GM19043 (cell line): ENCODE measurements around the gene NTF4.
"Not testable (repeated sequence)": the region's sequence is repeated elsewhere in the genome, so short reads cannot be mapped to it uniquely, and the experiment has no call there.

Source experiments
- ATAC-seq: cut with Tn5 transposase; IDR thresholded peaks from one replicate; pipeline ENCODE4 v1.9.1; 2021; ENCODE audit warnings: low read depth; ENCODE audit not compliant: unreplicated experiment

NTF4 gene

DNA sequence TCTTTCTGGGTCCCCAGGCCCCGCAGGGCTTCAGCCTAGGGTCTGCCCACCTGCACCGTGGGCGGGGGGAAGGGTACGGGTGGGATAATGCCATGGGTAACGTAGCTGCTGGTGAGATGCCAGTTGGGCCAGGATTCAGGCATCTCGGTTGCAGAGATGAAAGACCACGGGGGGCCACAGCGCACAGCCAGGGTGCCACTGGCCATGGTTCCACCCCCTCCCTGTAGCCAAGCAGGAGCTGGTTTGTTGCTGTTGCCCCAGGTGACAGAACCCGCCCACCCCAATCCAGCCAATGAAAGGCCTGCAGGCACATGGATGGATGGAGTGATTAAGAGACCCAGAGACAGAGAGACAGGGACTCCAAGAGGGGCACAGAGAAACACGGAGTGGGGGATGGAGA is 6.1 kb downstream of the NTF4 start:
- ATAC-seq: no peak

DNA sequence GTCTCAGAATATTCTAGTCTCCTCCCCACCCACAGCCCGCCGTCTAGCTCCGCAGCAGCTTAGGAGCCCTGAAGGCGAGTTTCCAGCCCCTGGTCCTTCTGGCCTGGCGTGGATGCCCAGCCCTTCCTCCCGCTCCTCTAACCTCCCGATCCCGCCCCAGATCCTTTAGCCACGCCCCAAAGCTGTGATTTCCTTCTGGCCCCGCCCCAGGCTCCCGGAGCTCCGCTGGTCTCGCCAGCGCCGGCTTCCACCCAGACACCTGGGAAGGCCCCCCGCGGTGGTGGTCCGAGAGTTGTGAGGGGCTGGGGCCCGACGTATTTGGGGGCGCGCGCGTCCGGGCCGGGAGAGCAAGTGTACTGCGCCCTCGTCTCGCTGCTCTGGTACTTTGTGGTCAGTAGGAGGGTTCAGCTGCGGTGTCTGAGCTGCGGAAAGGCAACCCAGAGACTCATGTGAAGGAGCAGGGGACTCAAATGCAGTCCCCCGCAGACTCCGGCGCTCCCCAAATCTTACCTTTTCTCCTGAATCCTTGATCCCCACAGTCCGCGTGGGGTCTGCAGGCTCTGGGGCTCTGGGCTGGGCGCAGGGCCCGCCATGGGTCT is 6.9 kb downstream of the NTF4 start, which contains the start of gene CGB7:
TSS of gene CGB7 (minus strand) at position 114 of the 599 bp plus-strand sequence. CDS start 2,374 bp downstream, outside the sequence.
- no peak for ATAC-seq

DNA sequence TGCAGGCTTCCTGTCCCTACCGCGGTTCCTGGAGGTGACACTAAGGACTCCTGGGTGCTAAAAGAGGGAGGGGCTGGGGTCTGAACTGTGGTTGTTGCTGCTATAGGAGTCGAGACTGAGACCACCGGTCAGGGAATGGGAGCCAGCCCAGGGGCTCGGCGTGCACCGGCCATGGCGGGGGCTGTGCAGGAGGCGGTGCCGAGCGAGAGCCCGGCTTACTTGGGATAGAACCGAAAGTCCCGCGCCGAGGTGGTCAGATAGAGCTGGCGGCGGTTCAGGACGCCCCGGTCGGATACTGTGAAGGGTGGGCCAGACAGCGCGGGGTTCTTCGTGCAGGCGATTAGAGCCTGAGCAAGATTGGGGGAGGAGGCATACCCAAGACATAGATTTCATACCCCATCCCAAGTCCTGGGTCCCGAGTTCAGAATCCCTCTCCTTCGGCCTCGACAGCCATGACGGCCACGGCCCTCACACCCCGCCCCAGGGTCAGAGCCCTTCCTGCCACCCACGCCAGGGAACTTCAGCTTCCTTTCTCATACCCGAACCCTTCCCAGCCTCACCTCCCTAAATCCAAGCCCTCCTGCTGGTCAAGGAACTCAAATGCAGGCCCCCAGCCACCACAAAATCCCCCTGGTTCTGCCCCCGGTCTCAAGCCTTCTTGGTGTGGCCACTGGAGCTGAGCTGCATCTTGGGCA is 7.6 kb downstream of the NTF4 start:
- not testable (repeated sequence) for ATAC-seq

DNA sequence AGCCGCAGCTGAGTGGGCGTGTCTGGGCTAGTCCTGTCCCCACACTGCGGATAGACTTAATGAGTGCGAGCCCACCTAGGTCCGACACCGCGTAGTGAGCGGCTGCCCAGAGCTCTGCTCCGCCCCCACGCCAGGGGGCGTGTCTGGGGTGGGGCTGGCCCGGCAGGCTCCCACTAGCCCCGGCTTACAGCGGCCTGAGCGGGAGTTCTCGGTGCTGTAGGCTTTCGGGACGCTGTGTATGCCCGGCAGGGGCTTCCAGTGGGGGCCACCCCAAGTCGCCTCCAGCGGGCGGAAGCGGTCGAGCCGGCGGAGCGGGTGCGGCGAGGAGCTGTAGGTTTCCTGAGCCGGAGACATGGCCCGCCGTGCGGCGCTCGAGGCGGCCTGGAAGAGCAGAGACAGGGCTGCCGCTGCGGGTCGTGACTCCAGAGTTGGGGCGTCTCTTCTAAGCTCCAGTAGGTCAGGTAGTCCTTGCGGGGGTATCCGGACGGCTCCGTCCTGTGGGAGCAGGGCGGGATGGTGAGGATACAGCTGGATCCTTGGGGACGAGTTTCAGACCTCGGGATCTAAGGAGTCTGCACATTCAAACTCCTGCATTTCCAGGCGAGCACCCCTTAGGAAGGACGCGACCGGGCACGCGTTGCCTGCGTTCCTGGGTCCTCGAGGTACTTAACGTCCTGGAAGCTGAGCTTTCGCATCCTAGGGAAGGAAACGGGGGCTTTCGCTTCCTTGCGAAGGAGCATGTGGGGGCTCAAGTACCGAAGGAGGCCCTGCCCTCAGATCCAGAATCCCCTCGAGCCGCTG is 8.3 kb downstream of the NTF4 start:
- no peak for ATAC-seq

DNA sequence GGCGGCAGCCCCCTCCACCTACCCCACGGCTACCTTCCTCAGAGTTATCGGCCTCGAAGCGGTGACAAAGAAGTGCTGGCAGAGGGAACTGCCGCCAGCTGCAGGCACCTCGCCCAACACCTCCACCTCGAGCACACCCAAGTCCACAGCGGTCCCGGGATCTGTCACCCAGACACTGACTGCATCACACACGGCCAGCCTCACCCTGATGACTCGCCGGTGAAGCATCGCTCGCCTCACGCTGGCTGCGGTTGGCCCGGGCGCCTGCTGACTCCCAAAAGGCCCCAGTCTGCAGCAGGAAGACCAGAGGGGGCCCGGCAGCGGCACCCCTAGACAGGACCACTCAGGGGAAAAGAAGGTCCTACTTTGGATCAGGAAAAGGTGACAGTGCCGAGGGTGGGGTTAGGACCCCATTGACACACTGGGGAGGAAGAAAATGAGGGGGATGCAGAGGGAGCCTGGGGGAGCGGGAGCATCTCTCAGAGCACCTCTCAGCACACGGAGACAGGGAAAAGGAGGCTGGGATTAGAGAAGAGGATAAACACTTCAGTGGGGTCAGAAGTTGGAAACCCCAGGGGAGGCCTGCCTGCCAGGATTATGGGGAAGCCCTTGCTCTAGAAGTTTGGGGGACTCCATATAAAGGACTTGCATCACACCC is 14.1 kb downstream of the NTF4 start:
- ATAC-seq: not testable (repeated sequence)

DNA sequence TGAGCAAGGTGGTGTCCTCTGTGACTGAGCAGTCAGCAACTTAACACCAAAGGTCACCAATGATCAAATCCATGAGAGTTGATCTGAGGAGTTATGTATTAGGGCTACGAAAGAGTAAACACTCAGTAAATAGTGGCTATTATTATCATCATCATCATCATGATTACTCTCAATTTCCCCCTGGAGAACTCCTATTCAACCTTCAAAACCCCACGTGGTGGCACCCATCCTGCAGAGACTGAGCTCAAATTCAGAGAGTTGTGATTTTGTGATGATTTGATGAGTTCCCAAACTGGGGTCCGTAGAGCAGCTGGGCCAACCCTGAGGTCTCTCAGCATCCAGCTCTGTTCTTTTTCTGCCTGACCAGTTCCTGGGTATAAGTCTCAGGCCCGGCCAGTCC is 14.8 kb downstream of the NTF4 start:
- ATAC-seq: not testable (repeated sequence)

DNA sequence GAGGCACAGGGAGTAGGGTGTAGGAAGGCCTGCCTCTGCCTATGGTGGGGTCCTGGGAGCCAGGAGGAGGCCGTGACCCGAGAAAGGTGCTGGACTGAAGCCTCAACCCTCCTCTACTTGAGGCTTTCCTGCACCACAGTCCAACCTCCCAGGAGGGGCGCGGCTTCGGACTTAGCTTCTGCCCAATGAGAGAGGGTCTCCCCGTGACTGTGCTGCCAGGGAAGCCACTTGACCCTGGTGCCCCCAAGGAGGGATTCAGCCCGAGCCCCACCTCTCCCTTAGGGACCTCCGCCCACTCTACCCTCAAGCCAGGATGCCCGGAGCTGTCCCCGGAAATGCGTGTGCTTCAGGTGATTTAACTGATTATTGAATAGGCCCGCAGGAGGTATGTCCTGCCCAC is 15.6 kb downstream of the NTF4 start, which contains the start of gene CGB8:
TSS of gene CGB8 (minus strand) at position 101 of the 400 bp plus-strand sequence. CDS start 372 bp downstream, outside the sequence.
- ATAC-seq: not testable (repeated sequence)

DNA sequence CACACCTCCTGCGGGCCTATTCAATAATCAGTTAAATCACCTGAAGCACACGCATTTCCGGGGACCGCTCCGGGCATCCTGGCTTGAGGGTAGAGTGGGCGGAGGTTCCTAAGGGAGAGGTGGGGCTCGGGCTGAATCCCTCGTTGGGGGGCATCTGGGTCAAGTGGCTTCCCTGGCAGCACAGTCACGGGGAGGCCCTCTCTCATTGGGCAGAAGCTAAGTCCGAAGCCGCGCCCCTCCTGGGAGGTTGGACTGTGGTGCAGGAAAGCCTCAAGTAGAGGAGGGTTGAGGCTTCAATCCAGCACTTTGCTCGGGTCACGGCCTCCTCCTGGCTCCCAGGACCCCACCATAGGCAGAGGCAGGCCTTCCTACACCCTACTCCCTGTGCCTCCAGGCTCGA is 21.1 kb downstream of the NTF4 start, which contains the start of gene CGB5:
TSS of gene CGB5 (plus strand) at position 301 of the 400 bp plus-strand sequence. CDS start 362 bp downstream, outside the sequence.
- not testable (repeated sequence) for ATAC-seq

DNA sequence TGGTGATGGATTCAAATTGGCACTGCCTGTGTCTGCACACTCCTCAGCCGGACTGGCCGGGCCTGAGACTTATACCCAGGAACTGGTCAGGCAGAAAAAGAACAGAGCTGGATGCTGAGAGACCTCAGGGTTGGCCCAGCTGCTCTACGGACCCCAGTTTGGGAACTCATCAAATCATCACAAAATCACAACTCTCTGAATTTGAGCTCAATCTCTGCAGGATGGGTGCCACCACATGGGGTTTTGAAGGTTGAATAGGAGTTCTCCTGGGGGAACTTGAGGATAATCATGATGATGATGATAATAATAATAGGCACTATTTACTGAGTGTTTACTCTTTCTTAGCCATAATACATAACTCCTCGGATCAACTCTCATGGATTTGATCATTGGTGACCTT is 22.0 kb downstream of the NTF4 start:
- not testable (repeated sequence) for ATAC-seq

DNA sequence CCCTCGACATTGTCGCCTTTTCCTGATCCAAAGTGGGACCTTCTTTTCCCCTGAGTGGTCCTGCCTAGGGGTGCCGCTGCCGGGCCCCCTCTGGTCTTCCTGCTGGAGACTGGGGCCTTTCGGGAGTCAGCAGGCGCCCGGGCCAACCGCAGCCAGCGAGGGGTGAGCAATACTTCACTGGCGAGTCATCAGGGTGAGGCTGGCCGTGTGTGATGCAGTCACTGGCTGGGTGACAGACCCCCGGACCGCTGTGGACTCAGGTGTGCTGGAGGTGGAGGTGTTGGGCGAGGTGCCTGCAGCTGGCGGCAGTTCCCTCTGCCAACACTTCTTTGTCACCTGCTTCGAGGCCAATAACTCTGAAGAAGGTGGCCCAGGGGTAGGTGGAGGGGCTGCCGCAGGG is 22.4 kb downstream of the NTF4 start:
- ATAC-seq: no peak

DNA sequence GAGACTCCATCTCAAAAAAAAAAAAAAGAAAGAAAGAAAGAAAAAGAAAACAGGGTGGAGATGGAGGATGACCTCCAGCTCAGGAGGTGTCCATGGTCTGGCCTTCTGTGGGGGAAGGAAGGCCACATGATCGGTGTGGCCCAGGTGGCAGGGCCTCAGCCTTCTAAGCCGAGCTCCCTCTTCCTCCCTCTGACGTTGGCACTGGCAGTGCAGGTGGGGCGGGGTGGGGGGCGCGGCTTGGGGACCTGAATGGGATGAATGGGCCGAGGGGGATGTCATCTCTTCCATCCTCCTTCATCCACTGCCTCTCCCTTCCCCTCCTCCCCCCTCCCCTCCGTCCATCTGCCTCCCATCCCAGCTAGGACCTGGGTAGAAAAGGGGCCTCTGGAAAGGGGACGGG is 24.9 kb downstream of the NTF4 start:
- not testable (repeated sequence) for ATAC-seq

DNA sequence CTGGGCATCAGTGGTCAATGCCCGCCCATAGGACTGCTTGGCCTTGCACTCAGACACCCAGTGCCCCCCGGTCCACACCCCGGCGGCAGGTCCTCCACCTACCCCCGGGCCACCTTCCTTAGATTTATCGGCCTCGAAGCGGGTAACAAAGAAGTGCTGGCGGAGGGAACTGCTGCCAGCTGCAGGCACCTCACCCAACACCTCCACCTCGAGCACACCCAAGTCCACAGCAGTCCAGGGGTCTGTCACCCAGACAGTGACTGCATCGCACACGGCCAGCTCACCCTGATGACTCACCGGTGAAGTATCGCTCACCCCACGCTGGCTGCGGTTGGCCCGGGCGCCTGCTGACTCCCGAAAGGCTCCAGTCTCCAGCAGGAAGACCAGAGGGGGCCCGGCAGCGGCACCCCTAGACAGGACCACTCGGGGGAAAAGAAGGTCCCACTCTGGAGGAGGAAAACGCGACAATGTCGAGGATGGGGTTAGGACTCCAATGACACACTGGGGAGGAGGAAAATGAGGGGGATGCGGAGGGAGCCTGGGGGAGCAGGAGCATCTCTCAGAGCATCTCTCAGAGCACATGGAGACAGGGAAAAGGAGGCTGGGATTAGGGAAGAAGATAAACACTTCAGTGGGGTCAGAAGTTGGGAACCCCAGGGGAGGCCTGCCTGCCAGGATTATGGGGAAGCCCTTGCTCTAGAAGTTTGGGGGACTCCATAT is 25.9 kb downstream of the NTF4 start:
- not testable (repeated sequence) for ATAC-seq

DNA sequence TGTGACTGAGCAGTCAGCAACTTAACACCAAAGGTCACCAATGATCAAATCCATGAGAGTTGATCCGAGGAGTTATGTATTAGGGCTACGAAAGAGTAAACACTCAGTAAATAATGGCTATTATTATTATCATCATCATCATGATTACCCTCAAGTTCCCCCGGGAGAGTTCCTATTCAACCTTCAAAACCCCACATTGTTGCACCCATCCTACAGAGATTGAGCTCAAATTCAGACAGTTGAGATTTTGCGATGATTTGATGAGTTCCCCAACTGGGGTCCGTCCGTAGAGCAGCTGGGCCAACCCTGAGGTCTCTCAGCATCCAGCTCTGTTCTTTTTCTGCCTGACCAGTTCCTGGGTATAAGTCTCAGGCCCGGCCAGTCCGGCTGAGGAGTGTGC is 26.5 kb downstream of the NTF4 start:
- ATAC-seq: not testable (repeated sequence)

DNA sequence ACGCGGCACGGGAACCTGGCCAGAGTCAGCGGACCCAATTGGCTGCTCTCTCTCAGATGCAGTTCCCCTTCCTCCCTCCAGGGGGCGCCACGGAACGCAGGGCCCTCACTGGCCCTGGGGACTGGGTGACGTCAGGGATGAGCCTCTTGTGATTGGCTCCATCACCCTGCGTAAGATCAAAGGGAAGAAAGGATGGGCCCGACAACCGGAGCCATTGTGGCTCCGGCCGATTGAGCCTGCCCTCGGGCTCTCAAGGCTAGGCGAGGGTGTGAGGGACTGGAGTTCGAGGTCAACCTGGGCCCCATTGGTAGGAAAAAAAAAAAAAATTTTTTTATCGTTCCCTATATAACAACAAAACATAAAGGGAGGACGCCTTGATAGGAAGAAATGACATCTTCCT is 27.8 kb downstream of the NTF4 start, which contains the start of gene CGB1:
TSS of gene CGB1 (minus strand) at position 81 of the 400 bp plus-strand sequence. CDS start 184 bp downstream, outside the sequence.
- ATAC-seq: not testable (repeated sequence)

DNA sequence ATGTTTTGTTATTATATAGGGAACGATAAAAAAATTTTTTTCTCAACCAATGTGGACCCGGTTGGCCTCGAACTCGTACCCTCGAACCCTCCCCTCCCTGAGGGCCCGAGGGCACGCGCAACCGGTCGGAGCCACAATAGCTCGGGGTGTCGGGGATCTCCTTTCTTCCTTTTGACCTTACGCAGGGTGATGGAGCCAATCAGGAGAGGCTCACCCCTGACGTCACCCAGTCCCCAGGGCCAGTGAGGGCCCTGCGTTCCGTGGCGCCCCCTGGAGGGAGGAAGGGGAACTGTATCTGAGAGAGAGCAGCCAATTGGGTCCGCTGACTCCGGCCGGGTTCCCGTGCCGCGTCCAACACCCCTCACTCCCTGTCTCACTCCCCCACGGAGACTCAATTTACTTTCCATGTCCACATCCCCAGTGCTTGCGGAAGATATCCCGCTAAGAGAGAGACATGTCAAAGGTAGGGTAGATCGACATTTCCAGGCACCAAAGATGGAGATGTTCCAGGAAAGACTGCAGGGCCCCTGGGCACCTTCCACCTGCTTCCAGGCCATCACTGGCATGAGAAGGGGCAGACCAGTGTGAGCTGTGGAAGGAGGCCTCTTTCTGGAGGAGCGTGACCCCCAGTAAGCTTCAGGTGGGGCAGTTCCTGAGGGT is 32.8 kb downstream of the NTF4 start, which contains the start of gene CGB2:
TSS of gene CGB2 (plus strand) at position 249 of the 660 bp plus-strand sequence. CDS start at position 455, 206 bp downstream.
- not testable (repeated sequence) for ATAC-seq

DNA sequence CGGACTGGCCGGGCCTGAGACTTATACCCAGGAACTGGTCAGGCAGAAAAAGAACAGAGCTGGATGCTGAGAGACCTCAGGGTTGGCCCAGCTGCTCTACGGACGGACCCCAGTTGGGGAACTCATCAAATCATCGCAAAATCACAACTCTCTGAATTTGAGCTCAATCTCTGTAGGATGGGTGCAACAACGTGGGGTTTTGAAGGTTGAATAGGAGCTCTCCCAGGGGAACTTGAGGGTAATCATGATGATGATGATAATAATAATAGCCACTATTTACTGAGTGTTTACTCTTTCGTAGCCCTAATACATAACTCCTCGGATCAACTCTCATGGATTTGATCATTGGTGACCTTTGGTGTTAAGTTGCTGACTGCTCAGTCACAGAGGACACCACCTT is 34.3 kb downstream of the NTF4 start:
- ATAC-seq: not testable (repeated sequence)

DNA sequence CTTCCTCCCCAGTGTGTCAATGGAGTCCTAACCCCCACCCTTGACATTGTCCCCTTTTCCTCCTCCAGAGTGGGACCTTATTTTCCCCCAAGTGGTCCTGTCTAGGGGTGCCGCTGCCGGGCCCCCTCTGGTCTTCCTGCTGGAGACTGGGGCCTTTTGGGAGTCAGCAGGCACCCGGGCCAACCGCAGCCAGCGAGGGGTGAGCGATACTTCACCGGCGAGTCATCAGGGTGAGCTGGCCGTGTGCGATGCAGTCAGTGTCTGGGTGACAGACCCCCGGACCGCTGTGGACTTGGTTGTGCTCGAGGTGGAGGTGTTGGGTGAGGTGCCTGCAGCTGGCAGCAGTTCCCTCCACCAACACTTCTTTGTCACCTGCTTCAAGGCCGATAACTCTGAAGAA is 34.9 kb downstream of the NTF4 start:
- ATAC-seq: not testable (repeated sequence)

DNA sequence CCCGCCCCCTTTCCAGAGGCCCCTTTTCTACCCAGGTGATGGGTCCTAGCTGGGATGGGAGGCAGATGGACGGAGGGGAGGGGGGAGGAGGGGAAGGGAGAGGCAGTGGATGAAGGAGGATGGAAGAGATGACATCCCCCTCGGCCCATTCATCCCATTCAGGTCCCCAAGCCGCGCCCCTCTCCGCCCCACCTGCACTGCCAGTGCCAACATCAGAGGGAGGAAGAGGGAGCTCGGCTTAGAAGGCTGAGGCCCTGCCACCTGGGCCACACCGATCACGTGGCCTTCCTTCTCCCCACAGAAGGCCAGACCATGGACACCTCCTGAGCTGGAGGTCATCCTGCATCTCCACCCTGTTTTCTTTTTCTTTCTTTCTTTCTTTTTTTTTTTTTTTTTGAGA is 35.9 kb downstream of the NTF4 start:
- not testable (repeated sequence) for ATAC-seq

DNA sequence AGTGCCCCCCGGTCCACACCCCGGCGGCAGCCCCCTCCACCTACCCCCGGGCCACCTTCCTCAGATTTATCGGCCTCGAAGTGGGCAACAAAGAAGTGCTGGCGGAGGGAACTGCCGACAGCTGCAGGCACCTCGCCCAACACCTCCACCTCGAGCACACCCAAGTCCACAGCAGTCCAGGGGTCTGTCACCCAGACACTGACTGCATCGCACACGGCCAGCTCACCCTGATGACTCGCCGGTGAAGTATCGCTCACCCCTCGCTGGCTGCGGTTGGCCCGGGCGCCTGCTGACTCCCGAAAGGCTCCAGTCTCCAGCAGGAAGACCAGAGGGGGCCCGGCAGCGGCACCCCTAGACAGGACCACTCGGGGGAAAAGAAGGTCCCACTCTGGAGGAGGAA is 39.0 kb downstream of the NTF4 start:
- ATAC-seq: not testable (repeated sequence)
